Fibroblast of pulmonary artery (primary cell): ENCODE measurements around the gene ARMC5.

Experiments
- DNase-seq: peaks from one replicate; pipeline ENCODE4 v3.0.0-alpha.2; 2010; ENCODE audit warnings: low read depth
- H3K4me3 ChIP-seq: replicated peaks from 2 replicates; pipeline ENCODE4 v1.5.1; 2011; ENCODE audit warnings: low read depth, mild to moderate bottlenecking, control low read depth, low read length, moderate library complexity
- TF ChIP-seq, protein P1 (sequence below): IDR thresholded peaks from 2 replicates; pipeline ENCODE4 v1.5.1; 2011; ENCODE audit warnings: mild to moderate bottlenecking, control low read depth, low read length, inconsistent platforms; ENCODE audit errors: missing control alignments

ARMC5 gene, protein sequence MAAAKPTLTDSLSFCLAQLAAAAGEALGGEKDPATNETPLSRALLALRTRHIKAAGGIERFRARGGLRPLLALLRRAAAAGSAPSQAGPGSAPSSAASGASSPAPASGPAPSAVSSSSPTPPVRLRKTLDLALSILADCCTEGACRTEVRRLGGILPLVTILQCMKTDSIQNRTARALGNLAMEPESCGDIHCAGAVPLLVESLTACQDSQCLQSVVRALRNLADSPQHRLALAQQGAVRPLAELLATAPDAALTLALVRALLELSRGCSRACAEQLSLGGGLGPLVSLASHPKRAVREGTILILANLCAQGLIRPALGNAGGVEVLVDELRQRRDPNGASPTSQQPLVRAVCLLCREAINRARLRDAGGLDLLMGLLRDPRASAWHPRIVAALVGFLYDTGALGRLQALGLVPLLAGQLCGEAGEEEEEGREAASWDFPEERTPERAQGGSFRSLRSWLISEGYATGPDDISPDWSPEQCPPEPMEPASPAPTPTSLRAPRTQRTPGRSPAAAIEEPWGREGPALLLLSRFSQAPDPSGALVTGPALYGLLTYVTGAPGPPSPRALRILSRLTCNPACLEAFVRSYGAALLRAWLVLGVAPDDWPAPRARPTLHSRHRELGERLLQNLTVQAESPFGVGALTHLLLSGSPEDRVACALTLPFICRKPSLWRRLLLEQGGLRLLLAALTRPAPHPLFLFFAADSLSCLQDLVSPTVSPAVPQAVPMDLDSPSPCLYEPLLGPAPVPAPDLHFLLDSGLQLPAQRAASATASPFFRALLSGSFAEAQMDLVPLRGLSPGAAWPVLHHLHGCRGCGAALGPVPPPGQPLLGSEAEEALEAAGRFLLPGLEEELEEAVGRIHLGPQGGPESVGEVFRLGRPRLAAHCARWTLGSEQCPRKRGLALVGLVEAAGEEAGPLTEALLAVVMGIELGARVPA

DNA sequence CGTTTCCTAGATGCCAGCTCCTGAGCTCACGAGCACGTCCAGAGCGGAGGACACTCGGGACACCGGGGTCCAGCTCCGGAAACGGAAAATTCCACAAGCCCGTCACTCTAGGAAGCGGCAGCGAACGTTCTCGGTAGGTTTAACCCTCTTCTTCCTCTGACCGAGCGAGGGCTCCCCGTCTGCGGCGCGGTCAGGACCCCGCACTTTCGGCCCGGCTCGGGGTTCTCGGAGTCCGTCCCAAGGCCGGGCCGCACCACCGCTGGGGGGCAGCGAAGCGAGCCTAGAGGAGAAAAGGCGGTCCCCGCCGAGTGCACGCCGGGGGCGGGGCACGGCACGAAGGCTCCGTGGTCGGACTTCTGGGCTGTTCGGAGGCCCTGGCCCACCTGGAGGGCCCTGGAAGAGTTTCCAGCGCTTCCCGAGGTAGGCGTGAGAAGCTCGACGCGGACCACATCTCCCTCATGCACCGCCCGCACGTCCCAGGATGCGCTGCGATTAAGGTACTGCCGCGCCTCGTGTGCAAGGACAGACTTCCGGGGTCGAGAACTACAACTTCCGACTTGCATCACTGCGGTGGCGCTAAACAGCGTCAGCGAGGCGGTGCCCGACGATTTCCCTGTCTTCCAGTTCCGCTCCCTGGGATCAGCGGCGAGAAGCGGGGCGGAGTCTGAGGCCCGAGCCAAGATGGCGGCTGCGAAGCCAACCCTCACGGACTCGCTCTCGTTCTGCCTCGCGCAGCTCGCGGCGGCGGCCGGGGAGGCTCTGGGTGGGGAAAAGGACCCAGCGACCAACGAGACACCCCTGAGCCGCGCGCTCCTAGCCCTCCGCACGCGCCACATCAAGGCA, at the start of gene ARMC5:
Gene ARMC5 (plus strand): TSS at position 658 of the 843 bp plus-strand sequence. CDS start 24 bp downstream, at position 682.
- TF ChIP-seq, protein P1, sequence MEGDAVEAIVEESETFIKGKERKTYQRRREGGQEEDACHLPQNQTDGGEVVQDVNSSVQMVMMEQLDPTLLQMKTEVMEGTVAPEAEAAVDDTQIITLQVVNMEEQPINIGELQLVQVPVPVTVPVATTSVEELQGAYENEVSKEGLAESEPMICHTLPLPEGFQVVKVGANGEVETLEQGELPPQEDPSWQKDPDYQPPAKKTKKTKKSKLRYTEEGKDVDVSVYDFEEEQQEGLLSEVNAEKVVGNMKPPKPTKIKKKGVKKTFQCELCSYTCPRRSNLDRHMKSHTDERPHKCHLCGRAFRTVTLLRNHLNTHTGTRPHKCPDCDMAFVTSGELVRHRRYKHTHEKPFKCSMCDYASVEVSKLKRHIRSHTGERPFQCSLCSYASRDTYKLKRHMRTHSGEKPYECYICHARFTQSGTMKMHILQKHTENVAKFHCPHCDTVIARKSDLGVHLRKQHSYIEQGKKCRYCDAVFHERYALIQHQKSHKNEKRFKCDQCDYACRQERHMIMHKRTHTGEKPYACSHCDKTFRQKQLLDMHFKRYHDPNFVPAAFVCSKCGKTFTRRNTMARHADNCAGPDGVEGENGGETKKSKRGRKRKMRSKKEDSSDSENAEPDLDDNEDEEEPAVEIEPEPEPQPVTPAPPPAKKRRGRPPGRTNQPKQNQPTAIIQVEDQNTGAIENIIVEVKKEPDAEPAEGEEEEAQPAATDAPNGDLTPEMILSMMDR: peak; percentile 41
- peak; percentile 99 for DNase-seq
- H3K4me3 ChIP-seq: peak within 1 kb of the TSS; percentile 86

DNA sequence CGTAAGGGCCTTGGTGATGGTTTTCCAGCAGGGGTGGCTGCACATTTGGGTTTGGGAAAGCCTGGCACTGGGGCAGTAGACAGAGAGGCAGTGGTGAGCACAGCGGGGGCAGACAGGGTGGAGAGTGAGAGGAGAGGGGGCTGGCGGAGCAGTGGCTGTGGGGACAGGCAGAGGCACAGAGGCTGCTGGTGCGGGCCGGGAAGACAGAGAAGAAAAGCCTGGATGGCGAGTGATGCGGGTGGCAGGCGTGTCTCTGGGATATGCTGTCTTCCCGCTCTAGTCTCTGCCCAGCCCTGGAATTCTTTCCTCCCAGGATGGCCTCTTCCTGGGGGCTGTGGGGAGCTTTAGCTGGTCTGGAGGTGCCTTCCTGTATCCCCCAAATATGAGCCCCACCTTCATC, 49.2 kb upstream of the ARMC5 start:
- no peak for DNase-seq
- H3K4me3 ChIP-seq: no peak overlapping the region
- TF ChIP-seq, protein P1: no peak

DNA sequence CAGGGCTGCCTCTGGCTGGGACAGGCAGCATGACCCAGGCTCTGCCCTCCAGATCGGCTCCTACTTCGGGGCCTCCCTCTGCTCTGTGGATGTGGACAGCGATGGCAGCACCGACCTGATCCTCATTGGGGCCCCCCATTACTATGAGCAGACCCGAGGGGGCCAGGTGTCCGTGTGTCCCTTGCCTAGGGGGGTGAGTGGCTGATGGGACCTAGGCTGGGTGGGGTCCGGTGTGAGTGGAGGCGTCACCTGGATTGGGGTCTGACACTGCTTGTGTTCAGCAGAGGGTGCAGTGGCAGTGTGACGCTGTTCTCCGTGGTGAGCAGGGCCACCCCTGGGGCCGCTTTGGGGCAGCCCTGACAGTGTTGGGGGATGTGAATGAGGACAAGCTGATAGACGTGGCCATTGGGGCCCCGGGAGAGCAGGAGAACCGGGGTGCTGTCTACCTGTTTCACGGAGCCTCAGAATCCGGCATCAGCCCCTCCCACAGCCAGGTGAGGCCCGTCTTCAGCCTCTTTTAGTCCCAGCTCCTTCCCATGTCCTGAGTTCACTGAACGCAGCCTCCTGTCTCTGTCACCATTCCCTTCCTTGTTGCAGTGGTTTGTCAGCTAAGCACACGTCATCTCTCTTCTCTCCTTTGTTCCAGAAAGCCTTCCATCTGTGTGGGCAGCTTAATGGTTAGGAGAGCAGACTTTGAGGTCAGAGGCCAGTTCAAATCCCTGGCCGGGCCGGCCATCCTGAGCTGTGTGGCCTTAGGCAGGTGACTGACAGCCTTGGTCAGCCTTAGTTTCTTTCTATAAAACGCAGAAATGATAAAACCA, 48.1 kb upstream of the ARMC5 start:
- H3K4me3 ChIP-seq: no peak overlapping the region
- DNase-seq: no peak
- TF ChIP-seq, protein P1: no peak

DNA sequence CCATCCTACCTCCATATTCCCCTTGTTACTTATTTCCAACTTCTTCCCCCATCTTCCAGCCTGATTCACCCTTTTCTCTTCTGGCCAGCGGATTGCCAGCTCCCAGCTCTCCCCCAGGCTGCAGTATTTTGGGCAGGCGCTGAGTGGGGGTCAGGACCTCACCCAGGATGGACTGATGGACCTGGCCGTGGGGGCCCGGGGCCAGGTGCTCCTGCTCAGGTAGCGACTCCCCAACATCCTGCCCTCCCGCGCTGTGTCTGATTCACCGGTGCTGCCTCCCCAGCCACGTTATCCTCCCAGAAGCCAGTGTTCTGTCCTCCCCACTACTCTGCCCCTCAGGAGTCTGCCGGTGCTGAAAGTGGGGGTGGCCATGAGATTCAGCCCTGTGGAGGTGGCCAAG, 46.6 kb upstream of the ARMC5 start:
- DNase-seq: no peak
- no peak overlapping the region for H3K4me3 ChIP-seq
- TF ChIP-seq, protein P1: no peak

DNA sequence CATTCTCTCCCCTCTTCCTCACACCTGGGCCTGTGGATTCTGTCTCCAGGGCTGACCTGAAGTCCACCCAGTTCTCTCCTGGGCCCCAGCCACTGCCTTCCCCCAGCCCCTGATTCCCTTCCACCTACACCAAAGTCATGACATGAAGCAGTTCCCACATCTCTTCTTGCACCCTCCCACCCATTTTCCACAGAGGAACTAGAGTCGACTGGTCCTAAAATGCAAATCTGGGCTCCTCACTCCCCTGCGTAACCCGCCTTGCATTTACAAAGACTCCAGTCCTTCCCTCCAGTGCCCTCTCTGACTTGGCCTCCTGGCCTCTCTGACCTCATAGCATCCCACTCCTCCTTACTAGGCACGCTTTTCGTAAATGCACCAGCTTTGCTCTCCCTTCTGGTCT, 45.9 kb upstream of the ARMC5 start:
- TF ChIP-seq, protein P1: no peak
- DNase-seq: no peak
- H3K4me3 ChIP-seq: no peak overlapping the region

DNA sequence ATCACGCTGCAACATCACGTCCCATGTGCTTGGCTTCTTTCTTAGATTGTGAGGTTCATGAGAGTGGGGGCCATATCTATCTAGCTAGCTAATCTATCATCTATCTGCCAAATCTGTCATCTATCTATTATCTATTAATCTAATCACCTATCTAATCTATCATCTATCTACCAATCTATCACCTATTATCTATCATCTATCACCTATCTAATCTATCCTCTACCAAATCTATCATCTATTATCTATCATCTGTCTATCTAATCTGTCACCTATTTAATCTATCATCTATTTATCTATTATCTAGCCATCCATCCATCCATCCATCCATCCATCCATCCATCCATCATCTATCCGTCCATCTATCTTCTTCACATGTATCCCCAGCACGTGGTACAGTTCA, 45.4 kb upstream of the ARMC5 start:
- H3K4me3 ChIP-seq: no peak overlapping the region
- TF ChIP-seq, protein P1: no peak
- DNase-seq: no peak
